ENCODE measurements around the gene SCN8A. TPM values are rescaled to one million over a fixed set of nuclear protein-coding genes. Genes with fewer than 3 reads are reported as not detected.

SCN8A gene
- total RNA-seq, 4 donors from 2014 or later = 0.28 to 4.1 TPM; not detected in 2

DNA sequence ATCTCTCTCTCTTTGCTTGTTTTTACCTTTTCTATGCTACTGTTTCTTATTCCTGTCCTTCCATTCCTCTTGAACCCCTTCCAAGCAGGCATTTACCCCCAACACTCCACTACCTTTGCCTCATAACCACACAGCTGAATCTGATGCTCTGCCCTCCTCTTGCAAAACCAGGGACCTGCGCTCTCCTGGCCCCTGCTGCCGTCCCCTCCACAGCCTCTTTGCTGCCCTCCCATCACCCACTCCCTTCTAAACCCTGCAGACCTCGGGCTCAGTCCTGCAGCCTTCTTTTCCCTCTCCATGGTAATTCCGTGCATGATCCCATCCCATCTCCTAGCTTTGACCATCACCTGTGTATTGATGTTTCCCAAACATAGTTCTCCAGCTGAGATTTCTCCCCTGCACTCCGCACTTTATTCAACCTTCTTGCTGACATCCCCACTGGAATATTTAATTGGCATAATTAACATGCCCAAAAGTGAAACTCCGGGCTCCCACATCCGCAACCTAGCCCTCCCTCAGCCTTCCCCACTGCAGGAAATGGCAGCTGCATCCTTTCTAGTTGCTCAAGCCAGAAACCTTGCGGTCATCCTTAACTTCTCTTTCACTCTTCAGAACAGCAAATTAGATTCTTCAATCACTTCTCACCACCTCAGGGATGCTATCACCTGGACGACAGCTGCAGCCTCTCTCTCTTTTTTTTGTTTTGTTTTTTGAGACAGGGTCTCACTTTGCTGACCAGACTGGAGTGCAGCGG lies 241.5 kb downstream of the SCN8A start:
- H3K4me1 ChIP-seq = peaks cover 0 to 10% (median 2%) of the 10 kb centered on the region in 4 donors
- H3K27ac ChIP-seq = no peak overlapping the region
- no peak for DNase-seq
- TF ChIP-seq POLR2A (IDR thresholded peaks at IDR 0.05) = no peak
- TF ChIP-seq, protein P1, sequence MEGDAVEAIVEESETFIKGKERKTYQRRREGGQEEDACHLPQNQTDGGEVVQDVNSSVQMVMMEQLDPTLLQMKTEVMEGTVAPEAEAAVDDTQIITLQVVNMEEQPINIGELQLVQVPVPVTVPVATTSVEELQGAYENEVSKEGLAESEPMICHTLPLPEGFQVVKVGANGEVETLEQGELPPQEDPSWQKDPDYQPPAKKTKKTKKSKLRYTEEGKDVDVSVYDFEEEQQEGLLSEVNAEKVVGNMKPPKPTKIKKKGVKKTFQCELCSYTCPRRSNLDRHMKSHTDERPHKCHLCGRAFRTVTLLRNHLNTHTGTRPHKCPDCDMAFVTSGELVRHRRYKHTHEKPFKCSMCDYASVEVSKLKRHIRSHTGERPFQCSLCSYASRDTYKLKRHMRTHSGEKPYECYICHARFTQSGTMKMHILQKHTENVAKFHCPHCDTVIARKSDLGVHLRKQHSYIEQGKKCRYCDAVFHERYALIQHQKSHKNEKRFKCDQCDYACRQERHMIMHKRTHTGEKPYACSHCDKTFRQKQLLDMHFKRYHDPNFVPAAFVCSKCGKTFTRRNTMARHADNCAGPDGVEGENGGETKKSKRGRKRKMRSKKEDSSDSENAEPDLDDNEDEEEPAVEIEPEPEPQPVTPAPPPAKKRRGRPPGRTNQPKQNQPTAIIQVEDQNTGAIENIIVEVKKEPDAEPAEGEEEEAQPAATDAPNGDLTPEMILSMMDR (IDR thresholded peaks at IDR 0.05) = no peak
- H3K4me3 ChIP-seq = no peak overlapping the region
- H3K27me3 ChIP-seq = no peaks in the 10 kb centered on the region
- no peaks in the 10 kb centered on the region for H3K9me3 ChIP-seq
- H3K36me3 ChIP-seq = no peaks in the 10 kb centered on the region

DNA sequence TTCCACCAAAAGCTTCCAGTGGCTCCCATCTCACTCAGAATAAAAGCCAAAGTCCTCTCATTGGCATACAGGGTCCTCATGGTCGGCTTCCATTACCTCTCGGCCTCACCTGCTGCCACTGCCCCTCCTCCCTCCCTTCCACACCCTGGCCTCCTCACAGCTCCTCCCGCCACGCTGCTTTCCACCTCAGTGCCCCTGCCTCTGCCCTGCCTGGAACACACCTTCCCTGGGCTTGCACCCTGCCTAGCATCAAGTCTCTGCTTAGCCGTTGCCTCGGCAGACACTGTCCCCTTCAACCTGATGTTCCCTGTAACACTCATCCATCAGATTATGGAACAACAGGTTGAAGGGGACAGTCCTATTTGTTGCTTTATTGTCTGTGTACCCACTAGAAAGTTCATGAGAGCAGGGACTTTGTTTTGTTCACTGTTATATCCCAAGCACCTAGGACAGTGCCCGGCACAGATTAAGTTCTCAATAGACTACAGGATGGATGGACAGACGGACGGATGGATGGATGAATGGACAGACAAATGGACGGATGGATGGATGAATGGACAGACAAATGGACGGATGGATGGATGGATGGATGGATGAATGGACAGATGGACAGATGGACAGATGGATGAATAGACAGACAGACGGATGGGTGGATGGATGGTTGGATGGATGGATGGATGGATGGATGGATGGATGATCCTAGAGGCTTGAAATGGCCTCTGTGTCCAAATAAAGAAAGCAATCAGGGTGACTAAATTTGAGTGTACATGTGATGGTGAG lies 242.6 kb downstream of the SCN8A start:
- Histone ChIP-seq H3K4me3 (no peak overlapping the region), H3K36me3 (no peaks in the 10 kb centered on the region), H3K9me3 (no peaks in the 10 kb centered on the region), H3K27ac (no peak overlapping the region), H3K4me1 (peaks cover 0 to 4% (median 0%) of the 10 kb centered on the region in 4 donors), H3K27me3 (no peaks in the 10 kb centered on the region)
- TF ChIP-seq POLR2A (IDR thresholded peaks at IDR 0.05) = no peak
- TF ChIP-seq, protein P1 (IDR thresholded peaks at IDR 0.05) = no peak
- no peak for DNase-seq

DNA sequence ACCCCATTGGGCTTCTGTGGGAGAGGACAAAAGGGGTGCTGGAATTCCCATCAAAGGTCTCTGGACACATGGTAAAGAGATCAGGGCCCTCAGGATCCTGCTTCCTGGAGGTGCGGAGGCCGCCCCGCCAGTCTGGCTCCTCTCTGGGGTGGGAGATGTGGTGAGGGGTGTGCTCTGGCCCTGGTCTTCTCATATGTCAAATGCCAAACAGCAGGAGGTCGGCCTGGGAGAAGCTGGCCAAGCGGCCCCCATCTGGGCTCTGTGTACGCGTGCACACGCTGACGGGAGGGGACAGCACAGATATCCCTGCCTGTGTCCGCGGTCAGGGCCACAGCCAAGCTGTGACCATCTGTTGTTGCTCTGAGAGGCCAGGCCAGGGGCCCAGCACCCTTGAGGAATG lies 243.4 kb downstream of the SCN8A start:
- DNase-seq = no peak
- no peak overlapping the region for H3K4me3 ChIP-seq
- H3K36me3 ChIP-seq = no peaks in the 10 kb centered on the region
- H3K9me3 ChIP-seq = no peaks in the 10 kb centered on the region
- H3K4me1 ChIP-seq = peaks cover 0 to 4% (median 0%) of the 10 kb centered on the region in 4 donors
- TF ChIP-seq, protein P1 (IDR thresholded peaks at IDR 0.05) = no peak
- no peak for TF ChIP-seq POLR2A (IDR thresholded peaks at IDR 0.05)
- no peaks in the 10 kb centered on the region for H3K27me3 ChIP-seq
- H3K27ac ChIP-seq = no peak overlapping the region

DNA sequence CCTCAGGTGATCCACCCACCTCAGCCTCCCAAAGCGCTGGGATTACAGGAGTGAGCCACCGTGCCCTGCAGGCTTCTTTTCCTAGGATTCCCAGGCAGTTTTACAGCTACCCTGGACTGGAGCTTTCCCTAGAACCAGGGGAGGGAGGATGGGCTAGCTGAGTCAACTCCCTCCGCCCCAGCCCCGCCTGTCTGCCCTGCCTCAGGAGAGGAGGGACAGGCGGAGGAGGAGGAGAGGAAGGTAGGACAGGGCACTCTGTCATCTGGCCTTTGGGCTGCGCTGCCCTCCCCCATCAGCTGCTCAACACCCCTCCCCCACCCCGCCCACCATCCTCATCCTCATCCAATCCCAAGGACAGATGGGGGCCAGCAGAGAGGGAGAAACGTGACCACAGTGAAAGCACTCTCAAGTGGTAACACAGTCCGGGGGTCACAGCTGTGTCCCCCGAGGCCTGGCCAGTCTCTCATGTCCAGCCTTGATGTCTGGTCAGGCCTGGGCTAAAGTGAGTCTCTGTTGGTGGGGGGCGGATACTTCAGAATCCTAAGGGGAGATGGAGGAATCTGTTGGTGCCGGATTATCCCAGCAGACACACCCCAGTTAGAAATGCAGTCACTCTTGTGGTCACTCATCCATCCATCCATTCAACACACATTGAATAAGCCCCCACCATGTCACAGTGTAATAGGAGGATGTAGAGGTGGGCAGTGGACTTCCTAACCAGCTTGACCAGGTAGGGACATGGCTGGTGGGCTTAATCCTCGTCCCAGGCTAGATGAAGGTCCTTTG lies 245.2 kb downstream of the SCN8A start:
- H3K4me3 ChIP-seq = no peak overlapping the region
- H3K27ac ChIP-seq = no peak overlapping the region
- no peak for DNase-seq
- H3K27me3 ChIP-seq = no peaks in the 10 kb centered on the region
- H3K36me3 ChIP-seq = no peaks in the 10 kb centered on the region
- TF ChIP-seq POLR2A (IDR thresholded peaks at IDR 0.05) = no peak
- TF ChIP-seq, protein P1 (IDR thresholded peaks at IDR 0.05) = no peak
- no peaks in the 10 kb centered on the region for H3K9me3 ChIP-seq
- H3K4me1 ChIP-seq = peaks cover 0 to 4% (median 0%) of the 10 kb centered on the region in 4 donors

DNA sequence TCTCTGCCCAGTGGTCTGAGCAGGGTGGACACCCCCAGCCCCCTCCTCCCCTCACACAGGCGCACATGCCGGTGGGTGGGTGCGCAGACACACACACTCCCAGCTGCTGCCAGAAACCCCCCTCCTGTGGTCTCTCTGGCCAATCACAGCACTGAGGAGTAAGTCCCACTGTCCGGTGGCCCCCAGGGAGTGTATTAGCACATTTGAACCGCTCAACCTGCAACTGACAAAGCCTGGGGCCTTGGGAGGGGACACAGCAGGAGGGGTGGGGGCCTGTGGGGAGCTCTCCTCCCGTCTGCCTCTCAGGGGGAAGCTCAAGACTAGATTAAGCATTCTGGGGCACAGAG lies 245.8 kb downstream of the SCN8A start:
- peaks cover 0 to 4% (median 0%) of the 10 kb centered on the region in 4 donors for H3K4me1 ChIP-seq
- TF ChIP-seq, protein P1 (IDR thresholded peaks at IDR 0.05) = no peak
- no peak for TF ChIP-seq POLR2A (IDR thresholded peaks at IDR 0.05)
- DNase-seq = no peak
- H3K36me3 ChIP-seq = no peaks in the 10 kb centered on the region
- no peak overlapping the region for H3K4me3 ChIP-seq
- no peaks in the 10 kb centered on the region for H3K9me3 ChIP-seq
- H3K27ac ChIP-seq = no peak overlapping the region
- no peaks in the 10 kb centered on the region for H3K27me3 ChIP-seq
